HepG2 (cell line): ENCODE results near the gene SYPL2. TPM values are rescaled to one million over a fixed set of nuclear protein-coding genes. Genes with fewer than 3 reads are reported as not detected.

Experiments used
- EED ChIP-seq: sonication (generic); formaldehyde crosslinking; IDR thresholded peaks from 2 replicates; pipeline ENCODE4 v1.5.0; 2020; ENCODE audit warnings: mild to moderate bottlenecking, missing genetic modification reagents
- FOXK2 ChIP-seq: fragments of 450-650 bp; IDR thresholded peaks from 2 replicates; pipeline ENCODE4 v1.6.1; 2016
- HNRNPH1 ChIP-seq: fragments of 200-400 bp; formaldehyde crosslinking; optimal IDR thresholded peaks from 2 replicates; pipeline ENCODE3; 2017; ENCODE audit warnings: mild to moderate bottlenecking, low read depth, low read length
- KLF11 ChIP-seq: IDR thresholded peaks from 2 replicates; pipeline ENCODE4 v1.6.1; 2016; ENCODE audit warnings: missing compliant biosample characterization
- MXI1 ChIP-seq: IDR thresholded peaks from 3 replicates; pipeline ENCODE4 v1.6.1; 2012; ENCODE audit warnings: low read depth, low read length, inconsistent platforms, borderline replicate concordance
- NCOA2 ChIP-seq: sonication (generic); formaldehyde crosslinking; IDR thresholded peaks from 2 replicates; pipeline ENCODE4 v1.8.0; 2022; ENCODE audit warnings: inconsistent platforms
- NCOA5 ChIP-seq: sonication (generic); formaldehyde crosslinking; IDR thresholded peaks from 2 replicates; pipeline ENCODE4 v1.4.0; 2020; ENCODE audit warnings: missing genetic modification reagents
- NFKB2 ChIP-seq: sonication (generic); formaldehyde crosslinking; IDR thresholded peaks from 2 replicates; pipeline ENCODE4 v1.4.0; 2020; ENCODE audit warnings: missing genetic modification reagents, borderline replicate concordance
- NONO ChIP-seq, 2 experiments: fragments of 450-650 bp in 1 of 2; sonication (generic) in 1 of 2; formaldehyde crosslinking in 1 of 2; IDR thresholded peaks in 1 of 2; conservative IDR thresholded peaks in 1 of 2; 2 replicates each; pipeline versions ENCODE4 v1.6.1 to v1.8.0; 2017 to 2022; ENCODE audit warnings: mild to moderate bottlenecking in 1 of 2, missing genetic modification reagents in 1 of 2, moderate library complexity in 1 of 2
- RARG ChIP-seq: sonication (generic); formaldehyde crosslinking; IDR thresholded peaks from 2 replicates; pipeline ENCODE4 v1.4.0; 2020; ENCODE audit warnings: low read depth, mild to moderate bottlenecking, missing genetic modification reagents
- SRF ChIP-seq: IDR thresholded peaks from 2 replicates; pipeline ENCODE4 v1.6.1; 2011; ENCODE audit warnings: mild to moderate bottlenecking, low read depth, low read length, moderate library complexity
- THAP11 ChIP-seq: IDR thresholded peaks from 2 replicates; pipeline ENCODE4 v1.6.1; 2016; ENCODE audit warnings: missing biosample characterization, missing genetic modification reagents
- THAP8 ChIP-seq: sonication (generic); formaldehyde crosslinking; IDR thresholded peaks from 2 replicates; pipeline ENCODE4 v1.5.1; 2020; ENCODE audit warnings: missing genetic modification reagents, mild to moderate bottlenecking, borderline replicate concordance
- ZMYM3 ChIP-seq: sonication (generic); formaldehyde crosslinking; IDR thresholded peaks from 2 replicates; pipeline ENCODE4 v1.5.1; 2020; ENCODE audit warnings: mild to moderate bottlenecking, missing genetic modification reagents
- ZNF441 ChIP-seq: sonication (generic); formaldehyde crosslinking; IDR thresholded peaks from 2 replicates; pipeline ENCODE4 v1.7.0; 2021; ENCODE audit warnings: missing genetic modification reagents, borderline replicate concordance
- ZNF563 ChIP-seq: sonication (generic); formaldehyde crosslinking; IDR thresholded peaks from 2 replicates; pipeline ENCODE4 v1.8.0; 2022; ENCODE audit warnings: mild to moderate bottlenecking, moderate library complexity, missing genetic modification reagents
- ZNF652 ChIP-seq: IDR thresholded peaks from 2 replicates; pipeline ENCODE4 v1.6.1; 2016; ENCODE audit warnings: low read depth, borderline replicate concordance
- ZNF660 ChIP-seq: sonication (generic); formaldehyde crosslinking; IDR thresholded peaks from 2 replicates; pipeline ENCODE4 v1.5.1; 2020; ENCODE audit warnings: mild to moderate bottlenecking, low read depth, missing genetic modification reagents, borderline replicate concordance
- ZNF678 ChIP-seq: sonication (generic); formaldehyde crosslinking; IDR thresholded peaks from 2 replicates; pipeline ENCODE4 v1.4.0; 2020; ENCODE audit warnings: mild to moderate bottlenecking, missing genetic modification reagents
- ZSCAN25 ChIP-seq: sonication (generic); formaldehyde crosslinking; IDR thresholded peaks from 2 replicates; pipeline ENCODE4 v1.8.0; 2022; ENCODE audit warnings: mild to moderate bottlenecking, missing genetic modification reagents
- ZSCAN30 ChIP-seq: sonication (generic); formaldehyde crosslinking; IDR thresholded peaks from 2 replicates; pipeline ENCODE4 v1.5.0; 2020; ENCODE audit warnings: mild to moderate bottlenecking, missing genetic modification reagents
- ZZZ3 ChIP-seq: sonication (generic); formaldehyde crosslinking; IDR thresholded peaks from 2 replicates; pipeline ENCODE4 v1.4.0; 2020; ENCODE audit warnings: missing genetic modification reagents, mild to moderate bottlenecking, borderline replicate concordance
- polyA plus RNA-seq, 8 experiments: library from polyadenylated mRNA; depleted of rRNA in 3 of 8; stranded (reverse) in 7 of 8; unstranded in 1 of 8; fragments of >200 nt; fragmentation: Illumina TruSeq in 4 of 8; extraction: Trizol in 4 of 8; gene quantifications; 2 replicates each; pipeline versions ENCODE4 v1.2.1 to v1.2.3, GENCODE V29; 2011 to 2016; ENCODE audit warnings: low read depth in 4 of 8, missing spikeins in 1 of 8, mixed read lengths in 1 of 8; ENCODE audit not compliant: insufficient read depth in 1 of 8
- total RNA-seq, 5 experiments: library from RNA; depleted of rRNA; stranded (reverse); fragments of >200 nt; fragmentation: Illumina TruSeq; extraction: Trizol; gene quantifications; 2 replicates each; pipeline ENCODE4 v1.2.3, GENCODE V29; 2016; ENCODE audit warnings: low read depth in 1 of 5
- TF ChIP-seq, protein P1 (sequence below): sonication (generic); formaldehyde crosslinking; IDR thresholded peaks from 2 replicates; pipeline ENCODE4 v1.5.1; 2020; ENCODE audit warnings: mild to moderate bottlenecking, moderate library complexity, missing genetic modification reagents
- TF ChIP-seq, protein P2 (sequence below): sonication (generic); formaldehyde crosslinking; IDR thresholded peaks from 2 replicates; pipeline ENCODE4 v1.4.0; 2020; ENCODE audit warnings: missing genetic modification reagents; ENCODE audit errors: not compliant biosample characterization
- TF ChIP-seq, protein P3 (sequence below): sonication (generic); formaldehyde crosslinking; conservative IDR thresholded peaks from 2 replicates; pipeline ENCODE4 v1.4.0; 2020; ENCODE audit warnings: missing genetic modification reagents

Gene SYPL2
- total and polyA plus RNA-seq, 2 of the 13 experiments (the other 11 are each of a cell fraction or from before 2014, with no cell fraction given) = 0.17 to 0.24 TPM

- TF ChIP-seq KLF11 (CRISPR knock-in tag) (0 out of 2 replicates have a peak, but pooled peaks have one; percentile 17), THAP11 (CRISPR knock-in tag) (no peak), ZNF441 (CRISPR knock-in tag) (no peak), ZNF652 (CRISPR knock-in tag) (no peak), MXI1 (no peak), NCOA2 (no peak; the same call in 1 of the 2 replicates), ZMYM3 (CRISPR knock-in tag) (no peak; the same call in 1 of the 2 replicates), ZNF660 (CRISPR knock-in tag) (no peak), THAP8 (no peak), SRF (no peak), NONO (IDR thresholded peaks at IDR 0.05) (no peak), NONO (CRISPR knock-in tag; conservative IDR thresholded peaks at IDR 0.05) (no peak), ZSCAN25 (CRISPR knock-in tag) (peak; percentile 39), RARG (CRISPR knock-in tag) (no peak), NCOA5 (no peak), ZSCAN30 (CRISPR knock-in tag) (no peak), EED (CRISPR knock-in tag) (no peak), ZNF563 (CRISPR knock-in tag) (0 out of 2 replicates have a peak, but pooled peaks have one; percentile 70), NFKB2 (CRISPR knock-in tag) (no peak; the same call in 1 of the 2 replicates), FOXK2 (no peak), ZNF678 (no peak), ZZZ3 (CRISPR knock-in tag) (no peak), HNRNPH1 (no peak)
- TF ChIP-seq, protein P1, sequence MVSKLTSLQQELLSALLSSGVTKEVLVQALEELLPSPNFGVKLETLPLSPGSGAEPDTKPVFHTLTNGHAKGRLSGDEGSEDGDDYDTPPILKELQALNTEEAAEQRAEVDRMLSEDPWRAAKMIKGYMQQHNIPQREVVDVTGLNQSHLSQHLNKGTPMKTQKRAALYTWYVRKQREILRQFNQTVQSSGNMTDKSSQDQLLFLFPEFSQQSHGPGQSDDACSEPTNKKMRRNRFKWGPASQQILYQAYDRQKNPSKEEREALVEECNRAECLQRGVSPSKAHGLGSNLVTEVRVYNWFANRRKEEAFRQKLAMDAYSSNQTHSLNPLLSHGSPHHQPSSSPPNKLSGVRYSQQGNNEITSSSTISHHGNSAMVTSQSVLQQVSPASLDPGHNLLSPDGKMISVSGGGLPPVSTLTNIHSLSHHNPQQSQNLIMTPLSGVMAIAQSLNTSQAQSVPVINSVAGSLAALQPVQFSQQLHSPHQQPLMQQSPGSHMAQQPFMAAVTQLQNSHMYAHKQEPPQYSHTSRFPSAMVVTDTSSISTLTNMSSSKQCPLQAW = 0 out of 2 replicates have a peak, but pooled peaks have one; percentile 7
- TF ChIP-seq, protein P2, sequence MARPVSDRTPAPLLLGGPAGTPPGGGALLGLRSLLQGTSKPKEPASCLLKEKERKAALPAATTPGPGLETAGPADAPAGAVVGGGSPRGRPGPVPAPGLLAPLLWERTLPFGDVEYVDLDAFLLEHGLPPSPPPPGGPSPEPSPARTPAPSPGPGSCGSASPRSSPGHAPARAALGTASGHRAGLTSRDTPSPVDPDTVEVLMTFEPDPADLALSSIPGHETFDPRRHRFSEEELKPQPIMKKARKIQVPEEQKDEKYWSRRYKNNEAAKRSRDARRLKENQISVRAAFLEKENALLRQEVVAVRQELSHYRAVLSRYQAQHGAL (CRISPR knock-in tag) = no peak
- TF ChIP-seq, protein P3, sequence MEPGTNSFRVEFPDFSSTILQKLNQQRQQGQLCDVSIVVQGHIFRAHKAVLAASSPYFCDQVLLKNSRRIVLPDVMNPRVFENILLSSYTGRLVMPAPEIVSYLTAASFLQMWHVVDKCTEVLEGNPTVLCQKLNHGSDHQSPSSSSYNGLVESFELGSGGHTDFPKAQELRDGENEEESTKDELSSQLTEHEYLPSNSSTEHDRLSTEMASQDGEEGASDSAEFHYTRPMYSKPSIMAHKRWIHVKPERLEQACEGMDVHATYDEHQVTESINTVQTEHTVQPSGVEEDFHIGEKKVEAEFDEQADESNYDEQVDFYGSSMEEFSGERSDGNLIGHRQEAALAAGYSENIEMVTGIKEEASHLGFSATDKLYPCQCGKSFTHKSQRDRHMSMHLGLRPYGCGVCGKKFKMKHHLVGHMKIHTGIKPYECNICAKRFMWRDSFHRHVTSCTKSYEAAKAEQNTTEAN (CRISPR knock-in tag) = no peak
Measured at GRCh38 chr1:109425391-109426280, 40.7 kb upstream of the SYPL2 start (continued).
